NB4 (cell line): Measurements from ENCODE around the gene PPP6R1.

Experiments
- CTCF ChIP-seq: IDR thresholded peaks from one replicate; pipeline ENCODE4 v1.5.1; 2012; ENCODE audit warnings: low read depth, low read length
- MAX ChIP-seq: IDR thresholded peaks from 2 replicates; pipeline ENCODE4 v1.6.1; 2011; ENCODE audit warnings: low read depth, low read length
- MYC ChIP-seq: IDR thresholded peaks from 2 replicates; pipeline ENCODE4 v1.6.1; 2011; ENCODE audit warnings: low read depth, low read length
- POLR2A ChIP-seq: IDR thresholded peaks from 2 replicates; pipeline ENCODE4 v1.6.1; 2011; ENCODE audit warnings: mild to moderate bottlenecking; ENCODE audit not compliant: insufficient read length; ENCODE audit errors: extremely low read depth

DNA sequence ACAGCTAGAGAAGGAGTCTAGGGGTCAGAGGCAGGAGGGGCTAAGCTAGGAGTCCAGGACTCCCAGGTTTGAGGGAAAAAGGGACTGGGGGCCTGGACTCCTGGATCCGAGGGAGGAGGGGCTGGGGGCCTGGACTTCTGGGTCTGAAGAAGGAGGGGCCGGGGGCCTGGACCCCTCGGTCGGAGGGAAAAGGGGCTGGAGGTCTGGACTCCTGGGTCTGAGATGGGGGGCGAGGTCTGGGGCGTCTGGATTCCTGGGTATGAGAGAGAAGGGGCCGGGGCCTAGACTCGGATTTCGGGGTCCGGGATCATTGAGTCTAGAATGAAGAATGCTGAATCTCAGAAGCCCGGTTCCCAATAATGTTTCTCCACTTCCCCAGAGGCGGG is 43.5 kb upstream of the PPP6R1 start:
- TF ChIP-seq POLR2A (no peak), CTCF (no peak), MYC (no peak), MAX (no peak)
